Liver (tissue), 9 donors: ENCODE results near the gene SDF4. TPM values are rescaled to one million over a fixed set of nuclear protein-coding genes. Genes with fewer than 3 reads are reported as not detected.

Source experiments
- DNase-seq: peaks from one replicate; pipeline ENCODE4 v3.0.0-alpha.2; 2017; ENCODE audit warnings: low spot score
- H3K27ac ChIP-seq, 2 donors: one replicate each; pipeline ENCODE4 v1.7.0; 2013; ENCODE audit warnings: inconsistent platforms in 2 of 2, low read length in 2 of 2, control low read depth in 1 of 2, low read depth in 1 of 2, mild to moderate bottlenecking in 1 of 2
- H3K27me3 ChIP-seq, 4 donors: one replicate each; pipeline versions ENCODE4 v1.6.1 to v1.7.0; 2013; ENCODE audit warnings: low read length in 3 of 4, inconsistent platforms in 1 of 4, mild to moderate bottlenecking in 1 of 4, moderate library complexity in 1 of 4; ENCODE audit not compliant: control insufficient read depth in 4 of 4, insufficient read depth in 4 of 4
- H3K36me3 ChIP-seq, 4 donors: one replicate each; pipeline versions ENCODE4 v1.6.1 to v1.7.0; 2013; ENCODE audit warnings: low read length in 3 of 4, mild to moderate bottlenecking in 3 of 4, low read depth in 1 of 4, moderate library complexity in 1 of 4; ENCODE audit not compliant: control insufficient read depth in 4 of 4, insufficient read depth in 3 of 4
- H3K4me1 ChIP-seq, 4 donors: one replicate each; pipeline versions ENCODE4 v1.6.1 to v1.7.0; 2013; ENCODE audit warnings: low read length in 3 of 4, mild to moderate bottlenecking in 3 of 4, moderate library complexity in 1 of 4; ENCODE audit not compliant: control insufficient read depth in 4 of 4, insufficient read depth in 4 of 4
- H3K4me3 ChIP-seq, 3 donors: one replicate each; pipeline versions ENCODE4 v1.6.1 to v1.7.0; 2013; ENCODE audit warnings: low read length in 3 of 3, control low read depth in 1 of 3, low read depth in 1 of 3, mild to moderate bottlenecking in 1 of 3
- H3K9ac ChIP-seq, 2 donors: one replicate each; pipeline ENCODE4 v1.7.0; 2013; ENCODE audit warnings: low read length in 2 of 2, mild to moderate bottlenecking in 2 of 2, moderate library complexity in 2 of 2, control low read depth in 1 of 2, low read depth in 1 of 2
- H3K9me3 ChIP-seq, 4 donors: one replicate each; pipeline versions ENCODE4 v1.6.1 to v1.7.0; 2013; ENCODE audit warnings: low read length in 3 of 4; ENCODE audit not compliant: control insufficient read depth in 4 of 4
- CTCF ChIP-seq: fragments of 150-350 bp; IDR thresholded peaks from 2 replicates; pipeline ENCODE4 v1.5.1; 2017; ENCODE audit warnings: improper control_type of control experiment, low read depth, low read length; ENCODE audit not compliant: missing input control
- FOXA1 ChIP-seq: IDR thresholded peaks from 2 replicates; pipeline ENCODE4 v1.6.1; 2016; ENCODE audit warnings: antibody characterized with exemption
- GABPA ChIP-seq, 2 donors: IDR thresholded peaks in 1 of 2; conservative IDR thresholded peaks in 1 of 2; 2 replicates each; pipeline ENCODE4 v1.6.1; 2016; ENCODE audit warnings: antibody characterized with exemption in 2 of 2, mild to moderate bottlenecking in 1 of 2, moderate library complexity in 1 of 2
- HNF4A ChIP-seq, 2 donors: conservative IDR thresholded peaks; 2 replicates each; pipeline ENCODE4 v1.6.1; 2016; ENCODE audit warnings: antibody characterized with exemption in 2 of 2, mild to moderate bottlenecking in 2 of 2
- MAX ChIP-seq: IDR thresholded peaks from 2 replicates; pipeline ENCODE4 v1.6.1; 2016; ENCODE audit warnings: antibody characterized with exemption
- RAD21 ChIP-seq, 2 donors: IDR thresholded peaks; 2 replicates each; pipeline ENCODE4 v1.6.1; 2016; ENCODE audit warnings: antibody characterized with exemption in 2 of 2, mild to moderate bottlenecking in 2 of 2
- REST ChIP-seq: IDR thresholded peaks from 2 replicates; pipeline ENCODE4 v1.6.1; 2016; ENCODE audit warnings: antibody characterized with exemption, mild to moderate bottlenecking
- SP1 ChIP-seq: IDR thresholded peaks from 2 replicates; pipeline ENCODE4 v1.6.1; 2018; ENCODE audit warnings: antibody characterized with exemption, mild to moderate bottlenecking
- ZBTB33 ChIP-seq: IDR thresholded peaks from 2 replicates; pipeline ENCODE4 v1.6.1; 2016; ENCODE audit warnings: antibody characterized with exemption
- WGBS: extraction: QIAGEN DNeasy Blood & Tissue Kit; methylation state at CpG from one replicate; pipeline ENCODE4 v1.1.7; 2013; 5-methylcytosine and 5-hydroxymethylcytosine counted together
- polyA plus RNA-seq, 2 donors: library from polyadenylated mRNA; stranded (reverse) in 1 of 2; unstranded in 1 of 2; fragments of 200-250 nt in 1 of 2; fragments of >200 nt in 1 of 2; fragmentation: Nextera tagmentation in 1 of 2; extraction: Ambion mirVana in 1 of 2; gene quantifications; one replicate each; pipeline versions ENCODE4 v1.2.1 to v1.2.3, GENCODE V29; 2013 to 2015
- total RNA-seq, 2 donors: library from RNA; depleted of rRNA; stranded (reverse); fragments of >200 nt; gene quantifications; one replicate each; pipeline ENCODE4 v1.2.3, GENCODE V29; 2014
- donor health status: healthy.
- donor health status: healthy.
- donor health status: healthy.
- donor health status: healthy.
- donor health status: healthy.

SDF4 gene
- total and polyA plus RNA-seq, 4 donors = 48.7 to 180 (median 75.9) TPM

- TF ChIP-seq FOXA1 = no peak
- TF ChIP-seq RAD21 (IDR thresholded peaks at IDR 0.05) = no peak
- no peak for TF ChIP-seq CTCF
- no peak for TF ChIP-seq REST
- no peak for TF ChIP-seq SP1
- no peak for TF ChIP-seq GABPA (IDR thresholded peaks at IDR 0.05 in 1 of 2, conservative IDR thresholded peaks at IDR 0.05 in 1 of 2)
- TF ChIP-seq MAX = no peak
- no peak for TF ChIP-seq HNF4A (conservative IDR thresholded peaks at IDR 0.05)
- Histone ChIP-seq H3K4me3 (no peak overlapping the region), H3K27ac (no peak overlapping the region), H3K4me1 (no peaks in the 10 kb centered on the region), H3K27me3 (no peaks in the 10 kb centered on the region), H3K9ac (no peak overlapping the region), H3K9me3 (no peaks in the 10 kb centered on the region), H3K36me3 (peaks cover 11 to 48% (median 27%) of the 10 kb centered on the region in 4 donors)
- WGBS = 94% methylated on average over 8 of the region's 8 CpGs
- DNase-seq = no peak
Measured at GRCh38 chr1:1262758-1263157, 31.0 kb upstream of the SDF4 start.

GRCh38 chr1:1262071-1262470 lies 30.3 kb upstream of the SDF4 start:
- DNase-seq = no peak
- TF ChIP-seq CTCF = no peak
- no peak for TF ChIP-seq RAD21 (IDR thresholded peaks at IDR 0.05)
- TF ChIP-seq ZBTB33 = no peak
- 97% methylated on average over 17 of the region's 17 CpGs for WGBS

More at GRCh38 chr1:1262071-1262470, 30.3 kb upstream of the SDF4 start:
- H3K4me1 ChIP-seq = no peaks in the 10 kb centered on the region
- no peaks in the 10 kb centered on the region for H3K9me3 ChIP-seq
- H3K4me3 ChIP-seq = no peak overlapping the region
- no peak overlapping the region for H3K9ac ChIP-seq
- H3K27ac ChIP-seq = no peak overlapping the region
- H3K36me3 ChIP-seq = peaks cover 6 to 44% (median 25%) of the 10 kb centered on the region in 4 donors
- H3K27me3 ChIP-seq = no peaks in the 10 kb centered on the region
